GM18867 (cell line): ENCODE data around the gene MTFR1L.
A peak's percentile ranks its signal among the peaks of the same experiment; 100 is the strongest.

Experiments
- ATAC-seq: cut with Tn5 transposase; IDR thresholded peaks from one replicate; pipeline ENCODE4 v1.9.1; 2021; ENCODE audit warnings: mild to moderate bottlenecking, moderate library complexity; ENCODE audit not compliant: unreplicated experiment

The MTFR1L gene

GRCh38 chr1:25875856-25876692, 56.3 kb downstream of the MTFR1L start:
- ATAC-seq: peak; percentile 16

- ATAC-seq: no peak
These were observed 56.9 kb downstream of the MTFR1L start for GRCh38 chr1:25876693-25877077.

- ATAC-seq: no peak
These were observed 57.4 kb downstream of the MTFR1L start for GRCh38 chr1:25877155-25877554.

- ATAC-seq: no peak
These were observed 58.9 kb downstream of the MTFR1L start for GRCh38 chr1:25878690-25879089.

GRCh38 chr1:25879675-25880074, 59.9 kb downstream of the MTFR1L start:
- ATAC-seq: no peak

GRCh38 chr1:25880518-25880917, 60.8 kb downstream of the MTFR1L start:
- ATAC-seq: no peak

- no peak for ATAC-seq
These were observed 61.5 kb downstream of the MTFR1L start for GRCh38 chr1:25881266-25881665.
